Heart left ventricle (tissue), 13 donors: ENCODE measurements around the gene DMD.

Experiments
- CTCF ChIP-seq, 12 donors: fragments of 200-600 bp; sonication (generic) in 4 of 12; IDR thresholded peaks; one replicate each; pipeline versions ENCODE4 v1.5.0 to v1.8.0; 2018 to 2022; ENCODE audit warnings: antibody characterized with exemption in 12 of 12, mild to moderate bottlenecking in 5 of 12
- POLR2A ChIP-seq, 2 donors: fragments of 450-650 bp; IDR thresholded peaks; one replicate each; pipeline ENCODE4 v1.6.1; 2017; ENCODE audit warnings: antibody characterized with exemption in 2 of 2, mild to moderate bottlenecking in 2 of 2, moderate library complexity in 2 of 2
- donor health status: ischemic (EF 13 %, LVEDD 7.1; RV severe dilation, severe dysfunction).
- donor health status: DM: no; HTN: yes; CAD: no.
- donor health status: DM: no; HTN: no; CAD: no.
- donor health status: ischemic (EF 25% LVEDD 6.9; RV normal size, moderate dysfunction).
- donor health status: ischemic (EF 25% LVEDD 5.7; RV mildly dilated, moderate dysfunction).
- donor health status: ischemic (EF 35%, LVEDD 5.7; RV mildly dilated, moderate dysfunction).
- donor health status: nonischemic (EF 11% LVEDD 7.7; RV severe dilation, severe dysfunction).
- donor health status: DM: yes; HTN: yes; CAD: no.
- donor health status: PGD.
- donor health status: ischemic (EF 29% LVEDD 5.4; RV normal size, mild dysfunction).
- donor health status: nonischemic (EF 23%, LVEDD 6.1; RV moderate dilation, normal function).

GRCh38 chrX:32520789-32521188 lies 690.6 kb downstream of the DMD start:
- no peak for TF ChIP-seq CTCF (IDR thresholded peaks at IDR 0.05)
- no peak for TF ChIP-seq POLR2A (IDR thresholded peaks at IDR 0.05)
